ENCODE results near the gene ATG13.

GRCh38 chr11:46642627-46643335 is 25.4 kb downstream of the ATG13 start:
- no peak for TF ChIP-seq POLR2A (IDR thresholded peaks at IDR 0.05; ENCODE audit: low read length)
- TF ChIP-seq GATA1 (IDR thresholded peaks at IDR 0.05; ENCODE audit: low read depth, low read length): no peak

All from erythroblast (primary cell).